ENCODE data around the gene ANO4. TPM values are rescaled to one million over a fixed set of nuclear protein-coding genes. Genes with fewer than 3 reads are reported as not detected.
A peak's percentile ranks its signal among the peaks of the same experiment; 100 is the strongest.
"Not testable (repeated sequence)": the region's sequence is repeated elsewhere in the genome, so short reads cannot be mapped to it uniquely, and the experiment has no call there.

ANO4 gene
- total RNA-seq, 3 donors from 2014 or later (not counting 1 experiment from before 2014, with no cell fraction given): not detected

- no peak overlapping the region for H3K4me3 ChIP-seq (ENCODE audit: low read length)
- WGBS (ENCODE audit: insufficient coverage): 82% methylated on average over 8 of the region's 8 CpGs
- no peaks in the 10 kb centered on the region for H3K27me3 Mint-ChIP-seq (ENCODE audit: low read depth in 2 of 2)
- H3K9me3 Mint-ChIP-seq: peaks cover 4% of the 10 kb centered on the region in 2 donors
- H3K4me1 Mint-ChIP-seq: no peaks in the 10 kb centered on the region
- DNase-seq (no peak), ATAC-seq (no peak)
- no peaks in the 10 kb centered on the region for H3K27me3 ChIP-seq (ENCODE audit: control insufficient read depth, insufficient read depth, low read length)
- H3K9me3 ChIP-seq (ENCODE audit: control insufficient read depth, insufficient read depth, low read length): no peaks in the 10 kb centered on the region
- intact Hi-C loops (cut with micrococcal nuclease): no loop called here
- no peak for TF ChIP-seq CTCF (IDR thresholded peaks at IDR 0.05)
- H3K27ac Mint-ChIP-seq: no peak overlapping the region
- no peaks in the 10 kb centered on the region for H3K36me3 Mint-ChIP-seq
- no peaks in the 10 kb centered on the region for H3K36me3 ChIP-seq (ENCODE audit: control insufficient read depth, insufficient read depth, low read length)
- no peak overlapping the region for H3K27ac ChIP-seq (ENCODE audit: low read length)
- no peak overlapping the region for H3K4me3 Mint-ChIP-seq
- no peaks in the 10 kb centered on the region for H3K4me1 ChIP-seq (ENCODE audit: control insufficient read depth, insufficient read depth, low read length)
Observed at GRCh38 chr12:100986595-100987547, 192.3 kb downstream of the ANO4 start.

GRCh38 chr12:100987552-100988521, 193.3 kb downstream of the ANO4 start:
- Mint-ChIP-seq H3K4me1 (no peaks in the 10 kb centered on the region), H3K9me3 (peaks cover 9% of the 10 kb centered on the region in 2 donors), H3K27ac (no peak overlapping the region), H3K36me3 (no peaks in the 10 kb centered on the region), H3K4me3 (no peak overlapping the region), H3K27me3 (ENCODE audit: low read depth in 2 of 2) (no peaks in the 10 kb centered on the region)
- H3K9me3 ChIP-seq (ENCODE audit: control insufficient read depth, insufficient read depth, low read length): no peaks in the 10 kb centered on the region
- no peaks in the 10 kb centered on the region for H3K4me1 ChIP-seq (ENCODE audit: control insufficient read depth, insufficient read depth, low read length)
- no peak overlapping the region for H3K4me3 ChIP-seq (ENCODE audit: low read length)
- H3K27ac ChIP-seq (ENCODE audit: low read length): no peak overlapping the region
- 28% methylated on average over 5 of the region's 5 CpGs for WGBS (ENCODE audit: insufficient coverage)
- no peak for ATAC-seq
- intact Hi-C loops (cut with micrococcal nuclease): no loop called here
- DNase-seq: no peak
- no peaks in the 10 kb centered on the region for H3K27me3 ChIP-seq (ENCODE audit: control insufficient read depth, insufficient read depth, low read length)
- no peaks in the 10 kb centered on the region for H3K36me3 ChIP-seq (ENCODE audit: control insufficient read depth, insufficient read depth, low read length)
- TF ChIP-seq CTCF (IDR thresholded peaks at IDR 0.05): no peak

GRCh38 chr12:100989509-100989908, 194.9 kb downstream of the ANO4 start:
- H3K4me3 ChIP-seq (ENCODE audit: low read length); H3K27ac Mint-ChIP-seq; H3K4me1 ChIP-seq (ENCODE audit: control insufficient read depth, insufficient read depth, low read length); H3K36me3 Mint-ChIP-seq; DNase-seq; H3K27ac ChIP-seq (ENCODE audit: low read length); H3K27me3 Mint-ChIP-seq (ENCODE audit: low read depth in 2 of 2); H3K27me3 ChIP-seq (ENCODE audit: control insufficient read depth, insufficient read depth, low read length); H3K9me3 Mint-ChIP-seq; intact Hi-C loops (cut with micrococcal nuclease); H3K9me3 ChIP-seq (ENCODE audit: control insufficient read depth, insufficient read depth, low read length); H3K36me3 ChIP-seq (ENCODE audit: control insufficient read depth, insufficient read depth, low read length); H3K4me1 Mint-ChIP-seq; H3K4me3 Mint-ChIP-seq: not testable (repeated sequence)
- ATAC-seq: peak in 1 of 3 donors; percentile 32

- Histone ChIP-seq H3K4me3 (ENCODE audit: low read length) (no peak overlapping the region), H3K9me3 (ENCODE audit: control insufficient read depth, insufficient read depth, low read length) (no peaks in the 10 kb centered on the region), H3K4me1 (ENCODE audit: control insufficient read depth, insufficient read depth, low read length) (no peaks in the 10 kb centered on the region), H3K27me3 (ENCODE audit: control insufficient read depth, insufficient read depth, low read length) (no peaks in the 10 kb centered on the region), H3K36me3 (ENCODE audit: control insufficient read depth, insufficient read depth, low read length) (no peaks in the 10 kb centered on the region), H3K27ac (ENCODE audit: low read length) (no peak overlapping the region)
- H3K27me3 Mint-ChIP-seq (ENCODE audit: low read depth in 2 of 2): no peaks in the 10 kb centered on the region
- intact Hi-C loops (cut with micrococcal nuclease): no loop called here
- H3K9me3 Mint-ChIP-seq: peaks cover 9 to 13% of the 10 kb centered on the region in 2 donors
- DNase-seq (no peak), ATAC-seq (no peak)
- H3K27ac Mint-ChIP-seq: no peak overlapping the region
- no peak overlapping the region for H3K4me3 Mint-ChIP-seq
- H3K36me3 Mint-ChIP-seq: no peaks in the 10 kb centered on the region
- 85% methylated on average over 2 of the region's 2 CpGs for WGBS (ENCODE audit: insufficient coverage)
- no peaks in the 10 kb centered on the region for H3K4me1 Mint-ChIP-seq
- no peak for TF ChIP-seq CTCF (IDR thresholded peaks at IDR 0.05)
Observed at GRCh38 chr12:100991102-100991501, 196.5 kb downstream of the ANO4 start.

Data from natural killer cell (primary cell).